A673 (cell line): ENCODE results near the gene PTGS1.

Experiments
- EZH2 ChIP-seq: fragments of 200-600 bp; sonication (generic); IDR thresholded peaks from 2 replicates; pipeline ENCODE4 v1.6.1; 2017; ENCODE audit warnings: borderline replicate concordance, low read depth, mild to moderate bottlenecking, mixed read lengths, antibody characterized with exemption, low read length; ENCODE audit not compliant: poor library complexity, severe bottlenecking
- TF ChIP-seq, protein P1 (sequence below): fragments of 300-800, 200-600 bp; sonication (generic); conservative IDR thresholded peaks from 2 replicates; pipeline ENCODE4 v1.5.1; 2017; ENCODE audit warnings: low read depth, mild to moderate bottlenecking, antibody characterized with exemption, low read length, moderate library complexity, mixed read lengths

DNA sequence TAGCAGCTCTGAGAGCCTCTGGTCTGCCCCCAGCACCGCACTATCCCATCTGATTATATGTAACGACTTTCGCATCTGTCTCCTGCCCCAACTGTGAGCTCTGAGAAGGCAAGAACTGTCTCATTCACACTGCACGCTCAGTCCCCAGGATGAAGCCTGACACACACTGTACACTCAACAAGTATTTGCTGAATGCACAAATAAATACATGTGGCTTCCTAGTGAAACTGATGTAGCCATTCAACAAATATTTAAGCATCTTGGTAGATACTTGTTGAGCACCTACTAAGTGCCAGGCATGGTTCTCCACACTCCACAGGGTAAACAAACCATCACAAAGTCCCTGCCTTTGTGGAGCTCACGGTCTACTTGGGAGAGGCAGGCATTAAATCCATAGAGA, 34.6 kb upstream of the PTGS1 start:
- TF ChIP-seq EZH2, result no peak
- TF ChIP-seq, protein P1, sequence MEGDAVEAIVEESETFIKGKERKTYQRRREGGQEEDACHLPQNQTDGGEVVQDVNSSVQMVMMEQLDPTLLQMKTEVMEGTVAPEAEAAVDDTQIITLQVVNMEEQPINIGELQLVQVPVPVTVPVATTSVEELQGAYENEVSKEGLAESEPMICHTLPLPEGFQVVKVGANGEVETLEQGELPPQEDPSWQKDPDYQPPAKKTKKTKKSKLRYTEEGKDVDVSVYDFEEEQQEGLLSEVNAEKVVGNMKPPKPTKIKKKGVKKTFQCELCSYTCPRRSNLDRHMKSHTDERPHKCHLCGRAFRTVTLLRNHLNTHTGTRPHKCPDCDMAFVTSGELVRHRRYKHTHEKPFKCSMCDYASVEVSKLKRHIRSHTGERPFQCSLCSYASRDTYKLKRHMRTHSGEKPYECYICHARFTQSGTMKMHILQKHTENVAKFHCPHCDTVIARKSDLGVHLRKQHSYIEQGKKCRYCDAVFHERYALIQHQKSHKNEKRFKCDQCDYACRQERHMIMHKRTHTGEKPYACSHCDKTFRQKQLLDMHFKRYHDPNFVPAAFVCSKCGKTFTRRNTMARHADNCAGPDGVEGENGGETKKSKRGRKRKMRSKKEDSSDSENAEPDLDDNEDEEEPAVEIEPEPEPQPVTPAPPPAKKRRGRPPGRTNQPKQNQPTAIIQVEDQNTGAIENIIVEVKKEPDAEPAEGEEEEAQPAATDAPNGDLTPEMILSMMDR, result no peak
